Measurements from ENCODE around the gene NTRK3.

Gene NTRK3

GRCh38 chr15:88071141-88071540 is 185.4 kb downstream of the NTRK3 start:
- TF ChIP-seq CTCF (IDR thresholded peaks at IDR 0.05; ENCODE audit: low read depth, low read length) = no peak
- no peak overlapping the region for H3K4me3 ChIP-seq (ENCODE audit: low read depth, low read length)

- no peak overlapping the region for H3K4me3 ChIP-seq (ENCODE audit: low read depth, low read length)
- no peak for TF ChIP-seq CTCF (IDR thresholded peaks at IDR 0.05; ENCODE audit: low read depth, low read length)
These were observed 187.0 kb downstream of the NTRK3 start for GRCh38 chr15:88069561-88069960.

GRCh38 chr15:88067331-88067685 is 189.2 kb downstream of the NTRK3 start:
- TF ChIP-seq CTCF (IDR thresholded peaks at IDR 0.05; ENCODE audit: low read depth, low read length) = no peak
- no peak overlapping the region for H3K4me3 ChIP-seq (ENCODE audit: low read depth, low read length)

GRCh38 chr15:88066636-88067330 is 189.8 kb downstream of the NTRK3 start:
- H3K4me3 ChIP-seq (ENCODE audit: low read depth, low read length) = no peak overlapping the region
- TF ChIP-seq CTCF (IDR thresholded peaks at IDR 0.05; ENCODE audit: low read depth, low read length) = no peak

- H3K4me3 ChIP-seq (ENCODE audit: low read depth, low read length) = no peak overlapping the region
- no peak for TF ChIP-seq CTCF (IDR thresholded peaks at IDR 0.05; ENCODE audit: low read depth, low read length)
These were observed 195.1 kb downstream of the NTRK3 start for GRCh38 chr15:88061452-88061851.

- no peak overlapping the region for H3K4me3 ChIP-seq (ENCODE audit: low read depth, low read length)
- TF ChIP-seq CTCF (IDR thresholded peaks at IDR 0.05; ENCODE audit: low read depth, low read length) = no peak
These were observed 196.2 kb downstream of the NTRK3 start for GRCh38 chr15:88060383-88060782.

GRCh38 chr15:88057836-88058235 is 198.7 kb downstream of the NTRK3 start:
- TF ChIP-seq CTCF (IDR thresholded peaks at IDR 0.05; ENCODE audit: low read depth, low read length) = no peak
- no peak overlapping the region for H3K4me3 ChIP-seq (ENCODE audit: low read depth, low read length)

Measured in WI38 (cell line).